GM04504 (cell line): Measurements from ENCODE around the gene DAAM2.
A peak's percentile ranks its signal among the peaks of the same experiment; 100 is the strongest.

ENCODE experiments used
- DNase-seq: peaks from one replicate; pipeline ENCODE4 v3.0.0-alpha.2; 2012; ENCODE audit warnings: low read depth

DAAM2 gene

GRCh38 chr6:39909701-39910100, 117.5 kb downstream of the DAAM2 start:
- DNase-seq, result no peak

- DNase-seq, result no peak
These were observed 118.0 kb downstream of the DAAM2 start for GRCh38 chr6:39910164-39910563.

- DNase-seq, result no peak
These were observed 118.6 kb downstream of the DAAM2 start for GRCh38 chr6:39910744-39911143.

- DNase-seq, result no peak
These were observed 119.4 kb downstream of the DAAM2 start for GRCh38 chr6:39911513-39912125.

- DNase-seq, result no peak
These were observed 120.3 kb downstream of the DAAM2 start for GRCh38 chr6:39912446-39912845.

- DNase-seq, result no peak
These were observed 121.3 kb downstream of the DAAM2 start for GRCh38 chr6:39913391-39913916.

- no peak for DNase-seq
These were observed 122.1 kb downstream of the DAAM2 start for GRCh38 chr6:39914239-39914638.

GRCh38 chr6:39915866-39916265, 123.7 kb downstream of the DAAM2 start:
- no peak for DNase-seq

GRCh38 chr6:39917329-39917728, 125.2 kb downstream of the DAAM2 start:
- DNase-seq, result no peak

GRCh38 chr6:39917981-39918380, 125.8 kb downstream of the DAAM2 start:
- DNase-seq, result no peak

GRCh38 chr6:39918831-39919230, 126.7 kb downstream of the DAAM2 start:
- no peak for DNase-seq

GRCh38 chr6:39920157-39920556, 128.0 kb downstream of the DAAM2 start:
- DNase-seq, result no peak

GRCh38 chr6:39922821-39923220, 130.6 kb downstream of the DAAM2 start:
- no peak for DNase-seq

GRCh38 chr6:39923394-39923793, 131.2 kb downstream of the DAAM2 start:
- DNase-seq, result no peak

- DNase-seq, result no peak
These were observed 131.7 kb downstream of the DAAM2 start for GRCh38 chr6:39923861-39924260.

GRCh38 chr6:39924283-39924682, 132.1 kb downstream of the DAAM2 start:
- no peak for DNase-seq

GRCh38 chr6:39925191-39925930, 133.2 kb downstream of the DAAM2 start:
- no peak for DNase-seq

- no peak for DNase-seq
These were observed 133.7 kb downstream of the DAAM2 start for GRCh38 chr6:39925931-39926290.

- no peak for DNase-seq
These were observed 134.5 kb downstream of the DAAM2 start for GRCh38 chr6:39926668-39927067.

- no peak for DNase-seq
These were observed 135.0 kb downstream of the DAAM2 start for GRCh38 chr6:39927159-39927558.

GRCh38 chr6:39929039-39929732, 137.0 kb downstream of the DAAM2 start:
- DNase-seq, result no peak

- DNase-seq, result peak; percentile 19
These were observed 137.7 kb downstream of the DAAM2 start for GRCh38 chr6:39929733-39930461.
